GM18868 (cell line): Measurements from ENCODE around the gene SULT2A1.
"Not testable (repeated sequence)": the region's sequence is repeated elsewhere in the genome, so short reads cannot be mapped to it uniquely, and the experiment has no call there.

Source experiments
- ATAC-seq: cut with Tn5 transposase; IDR thresholded peaks from one replicate; pipeline ENCODE4 v1.9.1; 2021; ENCODE audit warnings: mild to moderate bottlenecking, moderate library complexity; ENCODE audit not compliant: unreplicated experiment

SULT2A1 gene

GRCh38 chr19:47886010-47886559, at the start of gene SULT2A1:
Gene SULT2A1, minus strand, starts transcription at chr19:47886315. Its CDS starts 58 bp downstream, at chr19:47886257.
- ATAC-seq, result no peak

- not testable (repeated sequence) for ATAC-seq
Measured at GRCh38 chr19:47928581-47928980, 42.5 kb upstream of the SULT2A1 start.

GRCh38 chr19:47920107-47920506, 34.0 kb upstream of the SULT2A1 start:
- ATAC-seq, result not testable (repeated sequence)

- ATAC-seq, result not testable (repeated sequence)
Measured at GRCh38 chr19:47910191-47910590, 24.1 kb upstream of the SULT2A1 start.

GRCh38 chr19:47909350-47909749, 23.2 kb upstream of the SULT2A1 start:
- not testable (repeated sequence) for ATAC-seq

- no peak for ATAC-seq
Measured at GRCh38 chr19:47901370-47901769, 15.3 kb upstream of the SULT2A1 start.

GRCh38 chr19:47899335-47899734, 13.2 kb upstream of the SULT2A1 start:
- no peak for ATAC-seq

GRCh38 chr19:47897861-47898260, 11.7 kb upstream of the SULT2A1 start:
- ATAC-seq, result no peak

GRCh38 chr19:47896773-47897172, 10.7 kb upstream of the SULT2A1 start:
- ATAC-seq, result no peak

- no peak for ATAC-seq
Measured at GRCh38 chr19:47896019-47896418, 9.9 kb upstream of the SULT2A1 start.

- no peak for ATAC-seq
Measured at GRCh38 chr19:47895165-47895782, 9.2 kb upstream of the SULT2A1 start.

GRCh38 chr19:47891923-47892666, 6.0 kb upstream of the SULT2A1 start:
- no peak for ATAC-seq

GRCh38 chr19:47891622-47891922, 5.5 kb upstream of the SULT2A1 start:
- ATAC-seq, result no peak

GRCh38 chr19:47890865-47891621, 4.9 kb upstream of the SULT2A1 start:
- ATAC-seq, result no peak

GRCh38 chr19:47885067-47885463, 1.1 kb downstream of the SULT2A1 start:
- no peak for ATAC-seq

GRCh38 chr19:47882890-47883289, 3.2 kb downstream of the SULT2A1 start:
- no peak for ATAC-seq

- no peak for ATAC-seq
Measured at GRCh38 chr19:47881757-47882156, 4.4 kb downstream of the SULT2A1 start.

GRCh38 chr19:47879385-47879784, 6.7 kb downstream of the SULT2A1 start:
- ATAC-seq, result not testable (repeated sequence)

- no peak for ATAC-seq
Measured at GRCh38 chr19:47878906-47879305, 7.2 kb downstream of the SULT2A1 start.

- no peak for ATAC-seq
Measured at GRCh38 chr19:47865166-47865565, 20.9 kb downstream of the SULT2A1 start.

GRCh38 chr19:47863514-47863936, 22.6 kb downstream of the SULT2A1 start:
- ATAC-seq, result no peak

- no peak for ATAC-seq
Measured at GRCh38 chr19:47861630-47862029, 24.5 kb downstream of the SULT2A1 start.
